Stomach smooth muscle (tissue), 2 donors: ENCODE measurements around the gene CNTNAP2.
A peak's percentile ranks its signal among the peaks of the same experiment; 100 is the strongest.

Experiments used
- H3K27ac ChIP-seq: one replicate; pipeline ENCODE4 v1.7.0; 2013; ENCODE audit warnings: mild to moderate bottlenecking, low read length, inconsistent platforms
- H3K27me3 ChIP-seq, 2 donors: one replicate each; pipeline ENCODE4 v1.7.0; 2013; ENCODE audit warnings: low read length in 2 of 2; ENCODE audit not compliant: insufficient read depth in 2 of 2, control insufficient read depth in 1 of 2
- H3K36me3 ChIP-seq, 2 donors: one replicate each; pipeline ENCODE4 v1.7.0; 2013; ENCODE audit warnings: low read length in 2 of 2; ENCODE audit not compliant: control insufficient read depth in 2 of 2, insufficient read depth in 2 of 2
- H3K4me1 ChIP-seq: one replicate; pipeline ENCODE4 v1.7.0; 2013; ENCODE audit warnings: low read length; ENCODE audit not compliant: control insufficient read depth, insufficient read depth
- H3K4me3 ChIP-seq, 2 donors: one replicate each; pipeline ENCODE4 v1.7.0; 2013; ENCODE audit warnings: low read length in 2 of 2
- H3K9ac ChIP-seq, 2 donors: one replicate each; pipeline ENCODE4 v1.7.0; 2013; ENCODE audit warnings: low read length in 2 of 2, mild to moderate bottlenecking in 1 of 2
- H3K9me3 ChIP-seq, 2 donors: one replicate each; pipeline ENCODE4 v1.7.0; 2013; ENCODE audit warnings: low read length in 2 of 2; ENCODE audit not compliant: control insufficient read depth in 2 of 2
- donor health status: healthy.
- donor health status: Pancreatic carcinoma.

Gene CNTNAP2

GRCh38 chr7:146115851-146116520 lies 615 bp upstream of the CNTNAP2 start:
- no peaks in the 10 kb centered on the region for H3K9me3 ChIP-seq
- no peak overlapping the region for H3K9ac ChIP-seq
- H3K4me3 ChIP-seq, result peak overlapping the region; percentile 69
- H3K4me1 ChIP-seq, result peaks cover 10% of the 10 kb centered on the region
- peaks cover 3 to 4% of the 10 kb centered on the region in 2 donors for H3K27me3 ChIP-seq
- H3K36me3 ChIP-seq, result no peaks in the 10 kb centered on the region
- no peak overlapping the region for H3K27ac ChIP-seq

- no peaks in the 10 kb centered on the region for H3K9me3 ChIP-seq
- no peak overlapping the region for H3K27ac ChIP-seq
- peaks cover 10% of the 10 kb centered on the region for H3K4me1 ChIP-seq
- no peak overlapping the region for H3K9ac ChIP-seq
- H3K36me3 ChIP-seq, result no peaks in the 10 kb centered on the region
- H3K27me3 ChIP-seq, result peaks cover 3 to 4% of the 10 kb centered on the region in 2 donors
- H3K4me3 ChIP-seq, result no peak overlapping the region
Measured at GRCh38 chr7:146117576-146117975, 975 bp downstream of the CNTNAP2 start.

- H3K9ac ChIP-seq, result no peak overlapping the region
- H3K4me1 ChIP-seq, result peaks cover 10% of the 10 kb centered on the region
- no peak overlapping the region for H3K4me3 ChIP-seq
- no peak overlapping the region for H3K27ac ChIP-seq
- H3K36me3 ChIP-seq, result no peaks in the 10 kb centered on the region
- H3K9me3 ChIP-seq, result no peaks in the 10 kb centered on the region
- H3K27me3 ChIP-seq, result peaks cover 3 to 4% of the 10 kb centered on the region in 2 donors
Measured at GRCh38 chr7:146119002-146119401, 2.4 kb downstream of the CNTNAP2 start.

- Histone ChIP-seq H3K9ac (no peak overlapping the region), H3K27me3 (peaks cover 0 to 4% of the 10 kb centered on the region in 2 donors), H3K27ac (no peak overlapping the region), H3K4me1 (no peaks in the 10 kb centered on the region), H3K4me3 (no peak overlapping the region), H3K9me3 (no peaks in the 10 kb centered on the region), H3K36me3 (no peaks in the 10 kb centered on the region)
Measured at GRCh38 chr7:146123715-146124114, 7.1 kb downstream of the CNTNAP2 start.

GRCh38 chr7:146126767-146127509 lies 10.3 kb downstream of the CNTNAP2 start:
- Histone ChIP-seq H3K36me3 (no peaks in the 10 kb centered on the region), H3K9me3 (no peaks in the 10 kb centered on the region), H3K9ac (no peak overlapping the region), H3K4me1 (no peaks in the 10 kb centered on the region), H3K27ac (no peak overlapping the region), H3K27me3 (no peaks in the 10 kb centered on the region), H3K4me3 (no peak overlapping the region)

- no peaks in the 10 kb centered on the region for H3K9me3 ChIP-seq
- H3K4me1 ChIP-seq, result no peaks in the 10 kb centered on the region
- H3K4me3 ChIP-seq, result no peak overlapping the region
- H3K9ac ChIP-seq, result no peak overlapping the region
- H3K27ac ChIP-seq, result no peak overlapping the region
- H3K27me3 ChIP-seq, result no peaks in the 10 kb centered on the region
- H3K36me3 ChIP-seq, result no peaks in the 10 kb centered on the region
Measured at GRCh38 chr7:146129296-146129695, 12.7 kb downstream of the CNTNAP2 start.

GRCh38 chr7:146129997-146130396 lies 13.4 kb downstream of the CNTNAP2 start:
- H3K4me3 ChIP-seq, result no peak overlapping the region

GRCh38 chr7:146131701-146132100 lies 15.1 kb downstream of the CNTNAP2 start:
- Histone ChIP-seq H3K27ac (no peak overlapping the region), H3K4me3 (no peak overlapping the region), H3K36me3 (no peaks in the 10 kb centered on the region), H3K9me3 (no peaks in the 10 kb centered on the region), H3K9ac (no peak overlapping the region), H3K4me1 (no peaks in the 10 kb centered on the region), H3K27me3 (no peaks in the 10 kb centered on the region)

More at GRCh38 chr7:146129997-146130396, 13.4 kb downstream of the CNTNAP2 start:
- Histone ChIP-seq H3K4me1 (no peaks in the 10 kb centered on the region), H3K36me3 (no peaks in the 10 kb centered on the region), H3K9ac (no peak overlapping the region), H3K9me3 (no peaks in the 10 kb centered on the region), H3K27ac (no peak overlapping the region), H3K27me3 (no peaks in the 10 kb centered on the region)

GRCh38 chr7:146136357-146136875 lies 19.8 kb downstream of the CNTNAP2 start:
- H3K9ac ChIP-seq, result no peak overlapping the region
- H3K4me3 ChIP-seq, result no peak overlapping the region
- no peaks in the 10 kb centered on the region for H3K36me3 ChIP-seq
- H3K27me3 ChIP-seq, result no peaks in the 10 kb centered on the region
- no peaks in the 10 kb centered on the region for H3K4me1 ChIP-seq
- no peaks in the 10 kb centered on the region for H3K9me3 ChIP-seq
- H3K27ac ChIP-seq, result no peak overlapping the region

GRCh38 chr7:146138926-146139325 lies 22.3 kb downstream of the CNTNAP2 start:
- Histone ChIP-seq H3K4me1 (no peaks in the 10 kb centered on the region), H3K9ac (no peak overlapping the region), H3K4me3 (no peak overlapping the region), H3K27me3 (no peaks in the 10 kb centered on the region), H3K36me3 (no peaks in the 10 kb centered on the region), H3K27ac (no peak overlapping the region), H3K9me3 (no peaks in the 10 kb centered on the region)
